Smooth muscle cell (in vitro differentiated cells): Measurements from ENCODE around the gene ZNF14. TPM values are rescaled to one million over a fixed set of nuclear protein-coding genes. Genes with fewer than 3 reads are reported as not detected.

ENCODE experiments used
- DNase-seq: peaks from one replicate; lab custom pipeline; 2025; ENCODE audit not compliant: unreplicated experiment; lab: John Stamatoyannopoulos, UW
- H2AFZ ChIP-seq: fragments of 200-600 bp; sonication (generic); 2 replicates; pipeline ENCODE4 v1.6.0; 2016; ENCODE audit warnings: antibody characterized with exemption, low read depth, mild to moderate bottlenecking
- H3F3A ChIP-seq: fragments of 200-600 bp; sonication (generic); 2 replicates; pipeline ENCODE4 v1.6.0; 2017; ENCODE audit warnings: antibody characterized with exemption, low read depth
- H3K27ac ChIP-seq: fragments of 200-600 bp; sonication (generic); 2 replicates; pipeline ENCODE4 v1.5.1; 2016; ENCODE audit warnings: low read depth, mild to moderate bottlenecking
- H3K27me3 ChIP-seq: fragments of 200-600 bp; sonication (generic); 2 replicates; pipeline ENCODE4 v1.6.1; 2016; ENCODE audit warnings: low read depth, mild to moderate bottlenecking
- H3K36me3 ChIP-seq: fragments of 200-600 bp; sonication (generic); 2 replicates; pipeline ENCODE4 v1.5.1; 2016; ENCODE audit warnings: low read depth
- H3K4me1 ChIP-seq: fragments of 200-600 bp; sonication (generic); 2 replicates; pipeline ENCODE4 v1.5.1; 2016; ENCODE audit warnings: low read depth
- H3K4me2 ChIP-seq: fragments of 200-600 bp; sonication (generic); 2 replicates; pipeline ENCODE4 v1.6.0; 2016; ENCODE audit warnings: mild to moderate bottlenecking
- H3K4me3 ChIP-seq: fragments of 200-600 bp; sonication (generic); 2 replicates; pipeline ENCODE4 v1.5.1; 2016; ENCODE audit warnings: mild to moderate bottlenecking
- H3K79me2 ChIP-seq: fragments of 200-600 bp; sonication (generic); 2 replicates; pipeline ENCODE4 v1.6.0; 2016; ENCODE audit warnings: low read depth, mild to moderate bottlenecking
- H3K9ac ChIP-seq: fragments of 200-600 bp; sonication (generic); 2 replicates; pipeline ENCODE4 v1.6.0; 2016; ENCODE audit warnings: low read depth
- H3K9me3 ChIP-seq: fragments of 200-600 bp; sonication (generic); replicated peaks from 2 replicates; pipeline ENCODE4 v1.5.1; 2016; ENCODE audit warnings: low read depth
- H4K20me1 ChIP-seq: fragments of 200-600 bp; sonication (generic); 2 replicates; pipeline ENCODE4 v1.6.0; 2016; ENCODE audit warnings: low read depth
- CTCF ChIP-seq: fragments of 200-600 bp; sonication (generic); IDR thresholded peaks from 2 replicates; pipeline ENCODE4 v1.5.1; 2017; ENCODE audit warnings: borderline replicate concordance, mild to moderate bottlenecking, antibody characterized with exemption; ENCODE audit not compliant: insufficient read depth, poor library complexity, severe bottlenecking
- WGBS: methylation state at CpG from one replicate; pipeline ENCODE4 v1.1.7; 2016; ENCODE audit warnings: low lambda C conversion rate; 5-methylcytosine and 5-hydroxymethylcytosine counted together
- polyA plus RNA-seq: library from polyadenylated mRNA; unstranded; fragments of >200 nt; fragmentation: Nextera tagmentation; extraction: Ambion mirVana; gene quantifications from 2 replicates; pipeline ENCODE4 v1.2.1, GENCODE V29; 2016
- total RNA-seq: library from RNA; depleted of rRNA; stranded (reverse); fragments of >200 nt; gene quantifications from 2 replicates; pipeline ENCODE4 v1.2.3, GENCODE V29; 2014

Gene ZNF14
- total and polyA plus RNA-seq, 2 experiments from 2014 or later = 1.2 to 3.8 TPM

DNA sequence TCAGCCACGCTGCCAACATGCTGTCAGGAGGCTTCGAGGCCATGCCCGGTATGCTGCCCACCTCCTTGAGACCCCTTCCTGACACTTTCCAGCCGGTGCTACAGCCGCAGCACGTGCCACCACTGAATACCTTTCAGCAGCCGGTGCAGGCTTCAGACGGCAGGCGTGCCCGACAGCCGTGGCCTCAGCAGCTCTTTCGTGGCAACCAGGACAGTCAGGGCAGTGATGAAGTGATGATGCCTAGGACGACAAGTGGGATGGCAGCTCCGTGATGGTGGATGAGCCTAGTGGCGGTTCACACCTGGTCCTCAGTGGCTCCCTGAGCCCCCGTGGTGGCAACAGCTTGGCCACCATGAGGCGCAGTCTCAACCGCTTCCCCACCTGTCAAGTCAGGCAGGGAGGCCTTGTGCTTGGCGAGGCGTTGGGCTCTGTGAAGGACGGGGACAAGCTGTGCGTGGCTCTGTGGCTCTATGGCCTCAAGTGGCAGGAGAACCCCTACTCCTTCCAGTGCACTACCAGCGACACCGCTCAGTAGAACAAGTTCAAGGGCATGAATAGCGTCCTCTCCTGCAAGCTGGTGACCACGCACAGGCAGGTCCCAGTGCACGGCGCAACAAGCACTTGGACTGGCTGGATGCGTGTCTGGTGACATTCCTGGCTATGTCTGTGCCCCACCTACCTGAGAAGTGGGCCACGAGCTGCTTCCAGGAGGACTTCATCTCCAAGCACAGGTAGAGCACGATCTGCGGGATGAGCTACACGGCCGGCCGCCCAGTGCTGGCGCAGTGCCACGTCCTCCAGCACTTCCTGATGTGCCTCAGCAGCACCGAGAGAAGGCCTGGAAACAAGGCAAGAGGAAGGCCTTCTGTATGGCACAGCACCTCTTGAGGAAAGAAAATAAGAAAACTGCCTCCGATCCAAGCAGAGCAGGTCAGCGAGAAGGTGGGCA is 18.2 kb upstream of the ZNF14 start:
- Histone ChIP-seq H4K20me1 (no peaks in the 10 kb centered on the region), H3K36me3 (no peaks in the 10 kb centered on the region), H3K4me3 (no peak overlapping the region), H3K4me2 (no peak overlapping the region), H3K9ac (no peak overlapping the region), H3K4me1 (no peaks in the 10 kb centered on the region), H3F3A (no peaks in the 10 kb centered on the region), H2AFZ (no peak overlapping the region), H3K27ac (no peak overlapping the region), H3K79me2 (no peaks in the 10 kb centered on the region), H3K9me3 (no peaks in the 10 kb centered on the region), H3K27me3 (no peaks in the 10 kb centered on the region)
- 95% methylated on average over 40 of the region's 40 CpGs for WGBS
- no peak for DNase-seq
- no peak for TF ChIP-seq CTCF

GRCh38 chr19:19749908-19750841 is 17.3 kb upstream of the ZNF14 start:
- Histone ChIP-seq H3K36me3 (no peaks in the 10 kb centered on the region), H3K4me3 (no peak overlapping the region), H3K79me2 (no peaks in the 10 kb centered on the region), H3K4me1 (no peaks in the 10 kb centered on the region), H3K9ac (no peak overlapping the region), H3K27ac (no peak overlapping the region), H3K9me3 (no peaks in the 10 kb centered on the region), H2AFZ (no peak overlapping the region), H3K4me2 (no peak overlapping the region), H3F3A (no peaks in the 10 kb centered on the region), H3K27me3 (no peaks in the 10 kb centered on the region), H4K20me1 (no peaks in the 10 kb centered on the region)
- WGBS = 84% methylated on average over 17 of the region's 17 CpGs
- no peak for DNase-seq
- TF ChIP-seq CTCF = no peak

GRCh38 chr19:19749117-19749907 is 16.4 kb upstream of the ZNF14 start:
- Histone ChIP-seq H3K4me3 (no peak overlapping the region), H3K27ac (no peak overlapping the region), H4K20me1 (no peaks in the 10 kb centered on the region), H3K4me2 (no peak overlapping the region), H3K27me3 (no peaks in the 10 kb centered on the region), H3K9ac (no peak overlapping the region), H3F3A (no peaks in the 10 kb centered on the region), H3K79me2 (no peaks in the 10 kb centered on the region), H3K36me3 (no peaks in the 10 kb centered on the region), H3K9me3 (no peaks in the 10 kb centered on the region), H3K4me1 (no peaks in the 10 kb centered on the region), H2AFZ (no peak overlapping the region)
- no peak for TF ChIP-seq CTCF
- DNase-seq = no peak
- 80% methylated on average over 13 of the region's 13 CpGs for WGBS
